BLaER1 treated with 17β-estradiol and CSF1 and Interleukin-3, amounts not matched to agents 10 nM and 100 nM (cell line): ENCODE measurements around the gene RNASET2.

ENCODE experiments used
- H3K27ac ChIP-seq, 11 experiments: shearing (Covaris generic); formaldehyde crosslinking; 2 replicates each; pipeline ENCODE4 v1.8.1; 2022
- H3K27me3 ChIP-seq, 11 experiments: shearing (Covaris generic); formaldehyde crosslinking; 2 replicates each; pipeline ENCODE4 v1.8.1; 2022
- H3K36me3 ChIP-seq, 11 experiments: shearing (Covaris generic); formaldehyde crosslinking; 2 replicates each; pipeline ENCODE4 v1.8.1; 2022
- H3K4me1 ChIP-seq, 10 experiments: shearing (Covaris generic); formaldehyde crosslinking; 2 replicates each; pipeline ENCODE4 v1.8.1; 2022
- H3K4me2 ChIP-seq, 11 experiments: shearing (Covaris generic); formaldehyde crosslinking; 2 replicates each; pipeline ENCODE4 v1.8.1; 2022
- H3K4me3 ChIP-seq, 10 experiments: shearing (Covaris generic); formaldehyde crosslinking; 2 replicates each; pipeline ENCODE4 v1.8.1; 2022
- H3K9ac ChIP-seq, 11 experiments: shearing (Covaris generic); formaldehyde crosslinking; 2 replicates each; pipeline ENCODE4 v1.8.1; 2022
- H3K9me3 ChIP-seq, 11 experiments: shearing (Covaris generic); formaldehyde crosslinking; replicated peaks in 1 of 11; 2 replicates each; pipeline ENCODE4 v1.8.1; 2022
- H4K20me1 ChIP-seq, 11 experiments: shearing (Covaris generic); formaldehyde crosslinking; 2 replicates each; pipeline ENCODE4 v1.8.1; 2022
- Cebpa-rat ChIP-seq, 11 experiments: shearing (Covaris generic); IDR thresholded peaks; 2 replicates each; pipeline ENCODE4 v1.8.1; 2022

Gene RNASET2

GRCh38 chr6:166879594-166879993, 76.8 kb downstream of the RNASET2 start:
- TF ChIP-seq Cebpa-rat (IDR thresholded peaks at IDR 0.05), result no peak
- no peak overlapping the region for H3K27ac ChIP-seq
- H3K4me3 ChIP-seq, result no peak overlapping the region
- no peaks in the 10 kb centered on the region for H3K27me3 ChIP-seq
- no peaks in the 10 kb centered on the region for H3K4me1 ChIP-seq
- no peak overlapping the region for H3K9ac ChIP-seq
- no peaks in the 10 kb centered on the region for H4K20me1 ChIP-seq
- H3K9me3 ChIP-seq, result peaks cover 6 to 18% (median 9%) of the 10 kb centered on the region in 11 experiments; a peak in 15 of 22 replicates
- peaks cover 0 to 18% (median 6%) of the 10 kb centered on the region in 11 experiments; a peak in 9 of 22 replicates for H3K36me3 ChIP-seq
- no peak overlapping the region for H3K4me2 ChIP-seq
